NCI-H69 (cell line): ENCODE measurements around the gene PRKAB2.
"Not testable (repeated sequence)": the region's sequence is repeated elsewhere in the genome, so short reads cannot be mapped to it uniquely, and the experiment has no call there.

Experiments used
- DNase-seq: peaks from one replicate; lab custom pipeline; 2025; lab: John Stamatoyannopoulos, UW

The PRKAB2 gene, protein sequence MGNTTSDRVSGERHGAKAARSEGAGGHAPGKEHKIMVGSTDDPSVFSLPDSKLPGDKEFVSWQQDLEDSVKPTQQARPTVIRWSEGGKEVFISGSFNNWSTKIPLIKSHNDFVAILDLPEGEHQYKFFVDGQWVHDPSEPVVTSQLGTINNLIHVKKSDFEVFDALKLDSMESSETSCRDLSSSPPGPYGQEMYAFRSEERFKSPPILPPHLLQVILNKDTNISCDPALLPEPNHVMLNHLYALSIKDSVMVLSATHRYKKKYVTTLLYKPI

DNA sequence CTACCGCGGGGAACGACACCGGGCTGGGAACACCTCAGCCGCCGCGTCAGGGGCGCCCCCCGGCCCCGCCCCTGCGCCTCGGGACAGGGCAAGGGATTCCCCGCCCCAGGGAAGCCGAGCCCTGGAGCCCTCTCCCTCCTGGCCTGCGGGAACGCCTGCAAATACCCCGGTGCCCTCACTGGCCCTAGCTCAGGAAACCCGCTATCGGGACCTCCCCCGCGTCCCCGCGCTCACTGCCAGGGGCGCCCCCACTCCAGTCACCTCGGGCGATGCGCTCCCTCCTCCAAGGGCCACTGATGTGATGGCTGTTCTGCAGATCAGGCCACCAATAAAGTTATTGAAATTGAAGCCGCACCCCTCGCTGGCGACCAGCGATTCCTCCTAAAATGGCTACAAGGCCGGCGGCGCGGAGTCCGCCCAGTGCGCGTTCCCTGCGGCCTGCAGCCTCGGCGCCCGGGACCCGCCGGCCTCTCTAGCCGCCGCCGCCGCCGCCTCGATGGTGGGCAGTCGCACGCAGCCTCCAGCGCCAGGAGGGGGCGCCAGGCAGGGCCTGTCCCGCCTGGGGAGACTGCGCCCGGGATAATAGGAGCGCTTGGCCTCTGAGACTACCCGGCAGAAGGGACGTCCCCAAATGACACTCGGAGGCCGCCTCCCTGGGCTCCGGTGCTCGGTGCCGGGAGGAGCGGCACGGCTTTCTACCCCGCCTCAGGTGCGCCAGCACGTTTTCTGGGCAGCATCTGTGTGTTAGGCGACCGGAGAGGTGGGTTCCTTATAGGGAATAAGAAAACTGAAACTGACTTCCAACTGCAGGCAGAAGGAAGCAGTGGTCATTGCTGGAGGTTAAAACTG lies at the start of gene PRKAB2:
Gene PRKAB2 (minus strand): TSS at position 303 of the 849 bp plus-strand sequence. CDS start 326 bp downstream, outside the sequence.
- peak; percentile 98 for DNase-seq

- DNase-seq, result no peak
These were observed 46.3 kb upstream of the PRKAB2 start for GRCh38 chr1:147218606-147219005.

DNA sequence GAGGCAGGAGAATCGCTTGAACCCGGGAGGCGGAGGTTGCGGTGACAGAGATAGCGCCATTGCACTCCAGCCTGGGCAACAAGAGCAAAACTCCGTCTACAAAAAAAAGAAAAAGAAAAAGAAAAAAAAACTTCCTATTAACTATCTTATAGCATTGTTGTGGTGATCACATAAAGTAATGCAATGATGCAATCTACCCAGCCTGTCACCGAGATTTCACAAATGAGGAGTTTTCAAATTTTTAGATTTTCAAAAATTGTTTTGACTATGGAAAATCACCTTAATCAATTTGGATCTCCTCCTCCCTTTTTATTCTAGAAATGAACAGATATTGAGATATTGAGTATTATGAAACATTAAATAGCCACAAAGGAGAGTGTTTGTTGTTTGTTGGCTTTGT lies 44.9 kb upstream of the PRKAB2 start:
- no peak for DNase-seq

- DNase-seq, result no peak
These were observed 43.9 kb upstream of the PRKAB2 start for GRCh38 chr1:147216124-147216523.

- DNase-seq, result no peak
These were observed 43.3 kb upstream of the PRKAB2 start for GRCh38 chr1:147215540-147215916.

- DNase-seq, result no peak
These were observed 42.7 kb upstream of the PRKAB2 start for GRCh38 chr1:147214842-147215539.

DNA sequence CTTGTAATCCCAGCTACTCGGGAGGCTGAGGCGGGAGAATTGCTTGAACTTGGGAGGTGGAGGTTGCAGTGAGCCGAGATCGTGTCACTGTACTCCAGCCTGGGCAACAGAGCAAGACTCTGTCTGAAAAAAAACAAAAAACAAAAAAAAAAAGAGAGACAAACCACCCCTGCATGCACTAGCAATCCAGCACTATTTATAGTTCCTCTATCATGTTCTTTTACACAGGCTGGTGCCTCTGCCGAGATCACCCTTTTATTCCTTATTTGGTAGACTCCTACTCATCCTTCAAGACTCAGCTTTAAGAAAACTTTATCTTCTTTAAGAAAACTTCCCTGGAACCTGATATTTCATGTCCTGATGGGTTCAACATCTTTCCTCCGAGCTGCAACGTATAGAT lies 42.1 kb upstream of the PRKAB2 start:
- no peak for DNase-seq

GRCh38 chr1:147213271-147213670 lies 41.0 kb upstream of the PRKAB2 start:
- DNase-seq, result no peak

DNA sequence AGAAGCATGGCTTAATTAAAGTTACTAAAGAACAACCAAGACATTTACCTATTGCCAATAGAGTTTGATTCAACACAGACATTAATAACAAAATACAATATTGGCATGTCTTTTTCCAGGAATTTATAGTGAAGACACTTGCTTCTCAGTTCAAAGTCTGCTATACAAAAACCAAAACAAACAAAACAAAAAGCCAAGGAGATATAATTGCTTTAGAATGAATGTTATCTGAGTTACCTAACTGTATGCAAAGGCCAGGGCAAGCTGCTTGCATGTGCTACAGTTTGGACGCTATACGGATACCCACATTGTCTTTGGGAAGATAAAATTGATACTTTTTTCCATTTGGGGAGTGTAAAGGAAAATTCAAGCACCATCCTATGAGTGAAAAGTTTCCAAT lies 39.3 kb upstream of the PRKAB2 start:
- no peak for DNase-seq

GRCh38 chr1:147210987-147211386 lies 38.7 kb upstream of the PRKAB2 start:
- DNase-seq, result no peak

GRCh38 chr1:147209825-147210821 lies 37.9 kb upstream of the PRKAB2 start:
- DNase-seq, result no peak

GRCh38 chr1:147208619-147209018 lies 36.3 kb upstream of the PRKAB2 start:
- no peak for DNase-seq

DNA sequence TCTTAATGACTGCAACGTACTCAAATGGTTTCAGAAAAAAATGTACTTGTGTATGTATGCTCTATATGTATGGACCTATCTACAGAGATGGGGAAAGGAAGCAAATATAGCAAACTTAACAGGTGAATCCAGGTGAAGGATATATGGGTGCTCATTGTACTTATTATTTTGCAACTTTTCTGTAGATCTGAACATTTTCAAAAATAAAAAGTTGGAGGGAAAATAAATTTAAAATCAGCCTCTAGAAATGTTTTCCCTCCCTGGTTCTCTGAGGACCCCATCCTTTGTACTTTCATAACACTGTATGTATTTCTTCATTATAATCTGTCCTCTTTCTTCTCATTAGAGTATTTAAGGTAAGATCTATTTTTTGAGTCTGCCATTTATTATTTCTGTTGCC lies 34.9 kb upstream of the PRKAB2 start:
- DNase-seq, result no peak

- no peak for DNase-seq
These were observed 31.8 kb upstream of the PRKAB2 start for GRCh38 chr1:147204080-147204479.

DNA sequence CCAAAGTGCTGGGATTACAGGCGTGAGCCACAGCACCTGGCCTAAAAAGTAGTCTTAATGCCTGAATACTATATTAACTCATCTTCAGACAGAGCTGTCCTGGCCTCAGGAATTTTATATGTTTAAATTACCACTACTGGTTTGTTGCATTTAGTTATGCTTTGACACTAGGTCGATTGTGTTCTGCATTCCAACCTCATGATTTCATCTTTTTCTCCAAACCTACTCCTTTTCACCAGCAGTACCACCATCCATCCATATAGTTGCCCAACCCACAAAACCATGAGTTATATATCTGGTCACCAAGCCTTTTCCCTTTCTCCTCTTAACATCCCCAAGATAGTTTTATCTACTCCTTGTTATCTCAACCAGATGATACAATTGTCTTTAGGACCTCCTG lies 30.3 kb upstream of the PRKAB2 start:
- no peak for DNase-seq

DNA sequence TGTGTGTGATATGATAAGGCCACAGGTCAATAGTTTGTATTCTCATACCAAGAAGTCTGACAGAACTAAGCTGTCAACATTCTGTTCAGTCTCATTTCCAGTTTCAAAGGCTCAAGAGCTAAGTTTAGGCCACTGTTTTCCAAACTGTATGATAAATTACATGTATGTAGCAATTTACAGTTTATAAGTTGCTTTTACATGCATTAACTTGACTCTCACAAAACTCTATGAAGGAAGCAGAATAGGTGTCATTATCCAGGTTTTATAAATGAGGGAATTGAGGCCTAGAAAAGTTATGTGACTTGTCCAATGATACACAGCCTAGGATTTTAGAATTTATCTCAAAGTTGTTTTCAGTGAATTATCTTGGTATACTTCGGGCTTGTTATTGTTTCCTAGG lies 29.5 kb upstream of the PRKAB2 start:
- DNase-seq, result no peak

GRCh38 chr1:147201276-147201675 lies 29.0 kb upstream of the PRKAB2 start:
- no peak for DNase-seq

GRCh38 chr1:147197324-147197723 lies 25.1 kb upstream of the PRKAB2 start:
- DNase-seq, result not testable (repeated sequence)

GRCh38 chr1:147189514-147189913 lies 17.2 kb upstream of the PRKAB2 start:
- DNase-seq, result no peak

DNA sequence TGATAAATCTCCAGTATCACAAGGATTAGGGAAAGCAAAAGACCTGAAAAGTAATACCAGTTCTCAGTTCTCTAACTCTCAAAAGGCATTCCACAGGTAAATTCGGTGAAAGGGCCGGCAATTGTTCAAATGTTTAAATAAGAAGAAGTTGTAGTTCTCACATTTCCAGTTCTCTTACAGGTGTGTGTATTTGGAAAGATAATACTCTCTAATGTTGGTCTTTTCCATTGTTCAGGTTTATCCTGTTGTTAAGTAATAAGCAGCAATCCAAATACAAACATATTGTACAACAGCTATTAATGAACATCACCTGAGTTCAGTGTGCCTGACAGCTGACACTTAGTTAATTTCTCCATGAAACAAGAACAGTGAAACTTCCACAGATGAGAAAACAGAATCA lies 13.2 kb upstream of the PRKAB2 start:
- peak; percentile 13 for DNase-seq

GRCh38 chr1:147177611-147178380 lies 5.5 kb upstream of the PRKAB2 start:
- DNase-seq, result no peak
